ENCODE measurements around the gene HSPB8.

DNA sequence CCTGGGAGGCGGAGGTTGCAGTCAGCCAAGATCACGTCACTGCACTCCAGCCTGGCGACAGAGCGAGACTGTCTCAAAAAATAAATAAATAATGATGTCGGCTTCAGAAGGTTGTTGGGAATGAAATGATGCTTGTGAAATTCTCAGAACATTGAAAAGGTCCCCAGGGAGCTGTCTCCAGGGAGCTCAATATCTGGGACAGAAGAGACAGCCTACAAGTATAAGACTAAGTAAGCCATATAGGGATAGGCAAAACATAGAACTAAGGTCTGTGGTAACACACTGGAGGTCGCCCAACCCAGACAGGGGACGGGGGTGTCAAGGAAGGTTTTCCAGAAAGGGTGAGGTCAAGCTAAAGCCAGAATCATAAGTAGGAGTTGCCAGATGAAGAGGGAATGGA is 29.5 kb upstream of the HSPB8 start:
- TF ChIP-seq POLR2AphosphoS5 (IDR thresholded peaks at IDR 0.05; ENCODE audit: low read depth, low read length), result no peak
- no peak for TF ChIP-seq POLR2A (IDR thresholded peaks at IDR 0.05; ENCODE audit: low read depth, low read length)
